ENCODE results near the gene DCTN5.
"Not testable (repeated sequence)": the region's sequence is repeated elsewhere in the genome, so short reads cannot be mapped to it uniquely, and the experiment has no call there.

Gene DCTN5

DNA sequence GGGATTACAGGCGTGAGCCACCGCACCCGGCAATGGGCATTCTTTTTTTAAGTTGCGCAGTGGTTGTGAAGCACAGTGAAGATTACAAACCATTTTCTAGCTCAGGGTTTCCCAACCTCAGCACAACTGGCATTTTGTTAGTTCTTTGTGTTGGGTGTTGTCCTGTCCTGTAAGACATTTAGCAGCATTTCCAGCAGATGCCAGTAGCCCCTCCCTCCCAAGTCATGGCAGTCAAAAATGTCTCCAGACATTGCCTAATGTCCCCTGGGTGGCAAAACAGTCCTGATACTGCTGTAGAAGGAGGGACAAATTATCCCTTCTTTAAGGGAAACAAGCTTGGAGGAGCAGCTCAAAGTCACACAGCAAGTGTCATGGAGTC, 53.0 kb downstream of the DCTN5 start:
- DNase-seq (ENCODE audit: low read depth), result no peak

GRCh38 chr16:23694644-23695373, 53.5 kb downstream of the DCTN5 start:
- DNase-seq (ENCODE audit: low read depth), result peak; percentile 34

GRCh38 chr16:23695756-23696155, 54.5 kb downstream of the DCTN5 start:
- DNase-seq (ENCODE audit: low read depth), result no peak

DNA sequence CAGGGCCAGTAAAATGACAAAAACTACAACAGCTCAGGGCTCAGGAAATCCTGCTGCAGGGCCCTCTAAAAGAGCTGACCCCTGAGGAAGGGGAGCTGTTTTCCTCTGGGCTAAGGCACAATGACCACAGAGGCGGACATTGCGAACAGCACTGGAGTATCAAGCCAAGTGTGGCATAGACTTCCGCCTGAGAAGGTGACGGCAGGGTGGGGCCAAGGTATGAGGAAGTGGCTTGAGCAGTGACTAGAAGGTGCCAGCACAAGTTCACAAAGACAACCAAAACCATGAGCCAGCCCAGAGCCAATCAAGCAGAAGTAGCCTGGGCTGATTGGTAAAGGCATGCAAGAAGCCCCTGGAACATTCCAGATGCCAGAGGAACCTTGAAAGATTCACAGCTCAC, 57.8 kb downstream of the DCTN5 start:
- no peak for DNase-seq (ENCODE audit: low read depth)

- no peak for DNase-seq (ENCODE audit: low read depth)
These were observed 58.8 kb downstream of the DCTN5 start for GRCh38 chr16:23700093-23700492.

DNA sequence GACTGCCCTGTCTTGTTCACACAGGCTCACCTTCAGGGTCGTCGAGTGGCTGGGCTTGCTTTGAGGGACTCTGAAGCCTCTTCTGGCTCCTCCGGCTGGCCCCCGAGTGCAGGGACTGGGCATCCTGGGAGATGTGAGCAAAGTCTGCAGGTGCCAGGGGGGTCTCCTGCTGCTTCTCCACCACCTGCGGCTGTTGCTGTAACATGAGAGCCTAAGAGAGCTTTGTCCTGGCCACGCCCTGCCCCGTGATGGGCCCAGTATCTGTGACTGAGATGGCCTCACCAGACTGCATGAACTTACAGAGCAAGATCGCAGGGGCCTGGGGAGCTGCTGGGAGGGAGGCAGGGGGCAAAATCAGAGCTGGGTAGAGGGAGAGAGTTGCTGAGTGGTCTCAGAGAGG, 59.2 kb downstream of the DCTN5 start:
- DNase-seq (ENCODE audit: low read depth), result no peak

DNA sequence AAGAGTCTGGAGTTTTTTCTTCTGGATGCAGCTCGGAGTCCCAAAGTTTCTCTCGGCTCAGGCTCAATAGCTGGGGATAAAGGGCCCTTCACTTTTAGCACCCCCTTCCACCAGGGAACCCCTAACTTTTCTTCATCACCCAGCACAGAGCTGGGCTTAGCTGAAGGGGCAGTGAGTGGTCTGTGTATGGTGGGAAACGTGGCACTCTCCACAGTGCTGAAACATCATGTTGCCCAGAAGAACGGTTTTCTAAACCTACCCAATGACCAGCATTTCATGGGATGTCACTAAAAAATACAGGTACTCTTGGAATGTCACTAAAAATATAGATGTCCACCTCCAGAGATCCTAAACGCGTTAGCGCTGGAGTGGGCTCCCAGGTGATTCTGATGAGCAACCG, 59.8 kb downstream of the DCTN5 start:
- no peak for DNase-seq (ENCODE audit: low read depth)

DNA sequence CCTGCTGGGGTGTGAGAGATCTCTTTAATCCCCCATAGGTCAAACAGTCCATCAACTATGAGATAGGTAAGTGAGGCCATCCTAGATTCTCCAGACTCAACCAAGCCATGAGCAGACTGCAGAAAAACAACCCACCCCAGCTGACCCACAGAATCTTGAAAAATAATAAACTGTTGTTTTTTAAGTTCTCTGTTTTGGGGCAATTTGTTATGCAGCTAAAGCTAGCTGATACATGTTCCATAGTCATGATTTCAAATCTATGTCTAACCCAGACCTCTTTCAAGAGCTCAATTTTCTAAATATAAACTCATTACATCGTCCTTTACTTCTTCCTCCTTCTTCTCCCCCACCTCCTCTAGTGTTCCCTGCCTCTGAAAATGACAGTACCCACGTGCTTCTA, 61.7 kb downstream of the DCTN5 start:
- no peak for DNase-seq (ENCODE audit: low read depth)

DNA sequence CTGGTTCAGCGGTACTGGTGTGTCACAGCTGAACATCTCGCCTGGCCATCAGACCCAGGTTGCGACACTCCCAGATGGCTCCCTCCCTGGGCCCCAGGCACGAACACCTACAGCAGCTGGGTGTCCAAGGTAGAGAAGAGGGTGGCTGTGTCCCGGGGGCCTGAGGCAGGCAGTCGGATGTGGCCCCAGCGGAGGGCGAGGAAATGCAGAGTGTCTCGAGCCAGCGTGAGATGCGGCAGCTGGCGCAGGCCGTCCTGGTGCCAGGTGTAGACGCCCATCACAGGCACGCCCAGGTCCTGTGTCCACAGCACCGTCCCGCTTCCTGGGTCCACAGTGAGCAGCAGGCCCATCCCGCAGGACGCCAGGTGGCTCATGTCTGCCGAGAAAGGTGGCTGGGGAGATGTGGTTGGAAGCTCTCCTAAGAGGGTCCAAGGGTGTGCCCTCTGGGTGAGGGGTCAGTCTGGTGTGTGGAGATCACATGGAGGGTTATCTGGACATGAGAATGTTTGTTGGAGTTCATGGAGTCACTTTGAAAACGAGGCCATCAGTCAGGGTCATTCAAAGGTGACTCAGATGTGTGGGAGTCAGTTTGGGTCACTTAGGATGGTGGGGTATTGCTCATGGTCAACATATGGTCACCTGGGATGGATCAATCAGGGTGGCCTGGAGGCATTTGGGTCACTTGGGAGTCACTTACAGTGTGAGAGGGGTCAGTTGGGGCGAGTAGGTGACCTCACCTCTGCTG, 63.7 kb downstream of the DCTN5 start:
- DNase-seq (ENCODE audit: low read depth), result no peak

DNA sequence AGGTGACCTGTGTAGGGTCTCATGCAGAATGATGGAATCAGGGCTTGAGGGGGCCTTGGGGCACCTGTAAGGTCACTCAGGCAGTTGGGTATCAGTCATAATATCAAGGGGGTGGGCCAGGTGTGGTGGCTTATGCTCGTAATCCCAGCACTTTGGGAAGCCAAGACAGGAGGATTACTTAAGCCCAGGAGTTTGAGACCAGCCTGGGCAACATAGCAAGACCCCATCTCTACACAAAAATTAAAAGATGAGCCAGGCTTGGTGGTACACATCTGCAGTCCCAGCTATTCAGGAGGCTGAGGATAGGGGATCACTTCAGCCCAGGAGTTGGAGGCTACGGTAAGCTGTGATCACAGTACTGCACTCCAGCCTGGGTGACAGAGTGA, 64.2 kb downstream of the DCTN5 start:
- DNase-seq (ENCODE audit: low read depth), result no peak

GRCh38 chr16:23706439-23706838, 65.2 kb downstream of the DCTN5 start:
- DNase-seq (ENCODE audit: low read depth), result no peak

GRCh38 chr16:23709536-23709935, 68.3 kb downstream of the DCTN5 start:
- no peak for DNase-seq (ENCODE audit: low read depth)

DNA sequence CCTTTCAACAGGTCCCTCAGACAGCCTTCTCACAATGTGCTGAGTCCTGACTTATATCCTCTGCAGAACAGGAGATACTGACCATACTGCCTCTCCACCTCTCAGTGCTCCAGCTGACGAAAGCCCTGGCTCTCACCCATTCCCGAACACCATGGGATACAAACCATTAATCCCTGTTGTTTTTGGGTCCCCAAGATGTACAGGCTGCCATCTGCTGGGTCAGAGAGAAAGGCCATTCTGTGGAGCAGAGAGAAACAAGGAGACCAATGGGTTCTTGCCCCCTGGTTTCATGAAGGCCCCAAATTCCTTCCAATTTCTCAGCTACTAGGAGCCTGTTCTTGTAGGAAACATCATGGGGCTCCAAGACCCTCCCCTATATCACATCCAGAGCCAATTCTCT, 68.7 kb downstream of the DCTN5 start:
- no peak for DNase-seq (ENCODE audit: low read depth)

- DNase-seq (ENCODE audit: low read depth), result no peak
These were observed 69.2 kb downstream of the DCTN5 start for GRCh38 chr16:23710504-23710903.

GRCh38 chr16:23711785-23712184, 70.5 kb downstream of the DCTN5 start:
- no peak for DNase-seq (ENCODE audit: low read depth)

DNA sequence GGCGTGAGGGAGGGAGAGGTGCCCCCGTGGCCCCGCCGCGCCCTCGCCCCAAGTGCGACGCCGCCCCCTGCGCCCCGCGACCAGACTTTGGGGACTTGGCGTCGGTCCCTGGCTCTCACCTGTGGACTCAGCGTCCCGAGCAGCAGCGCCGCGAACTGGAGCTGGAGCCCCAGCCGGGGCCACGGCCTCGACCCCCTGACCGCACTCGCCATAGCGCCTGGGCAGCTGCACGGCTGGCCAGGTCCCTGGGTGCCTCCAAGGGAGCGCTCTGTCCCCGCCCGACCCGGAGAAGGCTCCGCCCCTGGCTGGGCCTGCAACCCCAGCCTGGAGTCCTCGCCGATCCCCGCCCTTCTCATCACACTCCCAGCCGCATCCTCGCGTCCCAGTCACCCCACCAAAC, 71.7 kb downstream of the DCTN5 start, which contains the start of gene ERN2:
Gene ERN2 (minus strand): TSS at position 247 of the 400 bp plus-strand sequence. CDS start 35 bp downstream, at position 212.
- DNase-seq (ENCODE audit: low read depth), result no peak

DNA sequence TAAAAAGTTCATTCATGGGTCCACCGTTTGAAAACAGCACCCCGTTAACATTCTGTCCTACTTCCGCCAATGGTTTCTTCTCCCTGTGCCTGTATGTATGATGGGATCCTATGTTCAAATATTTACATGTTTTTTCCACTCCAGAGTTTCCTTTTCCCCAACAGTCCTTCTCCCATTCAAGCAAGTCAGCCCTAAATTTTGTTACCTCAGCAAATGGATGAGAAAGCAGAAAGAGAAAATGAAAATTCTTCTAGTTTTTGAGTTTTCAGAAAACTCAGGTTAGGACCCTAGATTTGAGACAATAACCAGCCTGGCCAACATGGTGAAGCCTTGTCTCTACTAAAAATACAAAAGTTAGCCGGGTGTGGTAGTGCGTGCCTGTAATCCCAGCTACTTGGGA, 75.2 kb downstream of the DCTN5 start:
- DNase-seq (ENCODE audit: low read depth), result no peak

GRCh38 chr16:23722613-23723240, 81.5 kb downstream of the DCTN5 start:
- DNase-seq (ENCODE audit: low read depth), result not testable (repeated sequence)

GRCh38 chr16:23724096-23724784, 83.0 kb downstream of the DCTN5 start:
- DNase-seq (ENCODE audit: low read depth), result no peak

- DNase-seq (ENCODE audit: low read depth), result no peak
These were observed 83.5 kb downstream of the DCTN5 start for GRCh38 chr16:23724785-23725131.

- DNase-seq (ENCODE audit: low read depth), result no peak
These were observed 85.4 kb downstream of the DCTN5 start for GRCh38 chr16:23726710-23727109.

Data from EH (cell line).